Fibroblast of gingiva (primary cell): ENCODE data around the gene SALL3.

Experiments
- DNase-seq: peaks from one replicate; pipeline ENCODE4 v3.0.0-alpha.2; 2011; ENCODE audit warnings: low read depth

Gene SALL3

GRCh38 chr18:78980777-78981380, 1.3 kb downstream of the SALL3 start:
- no peak for DNase-seq

GRCh38 chr18:78981394-78981831, 1.8 kb downstream of the SALL3 start:
- no peak for DNase-seq

- no peak for DNase-seq
These were observed 2.5 kb downstream of the SALL3 start for GRCh38 chr18:78981989-78982620.

GRCh38 chr18:78983512-78983911, 3.9 kb downstream of the SALL3 start:
- DNase-seq = no peak

- no peak for DNase-seq
These were observed 5.5 kb downstream of the SALL3 start for GRCh38 chr18:78984941-78985784.

GRCh38 chr18:78986018-78986481, 6.4 kb downstream of the SALL3 start:
- no peak for DNase-seq

- DNase-seq = no peak
These were observed 11.8 kb downstream of the SALL3 start for GRCh38 chr18:78991446-78991845.

- DNase-seq = no peak
These were observed 12.7 kb downstream of the SALL3 start for GRCh38 chr18:78992041-78993011.

- DNase-seq = no peak
These were observed 13.7 kb downstream of the SALL3 start for GRCh38 chr18:78993014-78993926.

- DNase-seq = no peak
These were observed 14.4 kb downstream of the SALL3 start for GRCh38 chr18:78994000-78994399.

GRCh38 chr18:78994531-78994930, 14.9 kb downstream of the SALL3 start:
- DNase-seq = no peak

GRCh38 chr18:78994977-78995582, 15.5 kb downstream of the SALL3 start:
- DNase-seq = no peak

GRCh38 chr18:78995740-78996395, 16.2 kb downstream of the SALL3 start:
- no peak for DNase-seq

- no peak for DNase-seq
These were observed 17.3 kb downstream of the SALL3 start for GRCh38 chr18:78996741-78997490.

GRCh38 chr18:78998371-78999071, 18.9 kb downstream of the SALL3 start:
- DNase-seq = no peak

- no peak for DNase-seq
These were observed 20.3 kb downstream of the SALL3 start for GRCh38 chr18:78999939-79000338.

- DNase-seq = no peak
These were observed 21.4 kb downstream of the SALL3 start for GRCh38 chr18:79000997-79001396.

- DNase-seq = no peak
These were observed 26.0 kb downstream of the SALL3 start for GRCh38 chr18:79005653-79006052.
